NCI-H146 treated with DMSO at 0.1 percent for 48 hours (cell line): ENCODE data around the gene PACC1.
A peak's percentile ranks its signal among the peaks of the same experiment; 100 is the strongest.

ENCODE experiments used
- DNase-seq: peaks from one replicate; lab custom pipeline; 2025; ENCODE audit not compliant: unreplicated experiment; lab: John Stamatoyannopoulos, UW

Gene PACC1

GRCh38 chr1:212414328-212415106 lies at the start of gene PACC1:
PACC1 (minus strand) TSS chr1:212414886; CDS start chr1:212414757, 129 bp downstream.
- peak; percentile 83 for DNase-seq

- no peak for DNase-seq
These were observed 49.0 kb upstream of the PACC1 start for GRCh38 chr1:212463565-212464285.

- DNase-seq = no peak
These were observed 47.4 kb upstream of the PACC1 start for GRCh38 chr1:212461916-212462660.

- no peak for DNase-seq
These were observed 45.7 kb upstream of the PACC1 start for GRCh38 chr1:212460376-212460775.

GRCh38 chr1:212459656-212460055 lies 45.0 kb upstream of the PACC1 start:
- DNase-seq = no peak

GRCh38 chr1:212458817-212459216 lies 44.1 kb upstream of the PACC1 start:
- DNase-seq = no peak

GRCh38 chr1:212457740-212458338 lies 43.2 kb upstream of the PACC1 start:
- DNase-seq = no peak

- peak; percentile 29 for DNase-seq
These were observed 41.3 kb upstream of the PACC1 start for GRCh38 chr1:212455803-212456528.

- no peak for DNase-seq
These were observed 40.7 kb upstream of the PACC1 start for GRCh38 chr1:212455401-212455800.

- DNase-seq = no peak
These were observed 40.1 kb upstream of the PACC1 start for GRCh38 chr1:212454741-212455140.

- DNase-seq = no peak
These were observed 38.6 kb upstream of the PACC1 start for GRCh38 chr1:212453156-212453857.

GRCh38 chr1:212452323-212453155 lies 37.9 kb upstream of the PACC1 start:
- no peak for DNase-seq

GRCh38 chr1:212451416-212452322 lies 37.0 kb upstream of the PACC1 start:
- no peak for DNase-seq

- DNase-seq = peak; percentile 22
These were observed 35.7 kb upstream of the PACC1 start for GRCh38 chr1:212450331-212450881.

- DNase-seq = no peak
These were observed 32.8 kb upstream of the PACC1 start for GRCh38 chr1:212447478-212447877.

GRCh38 chr1:212446333-212446732 lies 31.6 kb upstream of the PACC1 start:
- no peak for DNase-seq

GRCh38 chr1:212442408-212442807 lies 27.7 kb upstream of the PACC1 start:
- DNase-seq = no peak

- no peak for DNase-seq
These were observed 25.7 kb upstream of the PACC1 start for GRCh38 chr1:212440419-212440818.
